ENCODE data around the gene LAMB3.

Gene LAMB3

DNA sequence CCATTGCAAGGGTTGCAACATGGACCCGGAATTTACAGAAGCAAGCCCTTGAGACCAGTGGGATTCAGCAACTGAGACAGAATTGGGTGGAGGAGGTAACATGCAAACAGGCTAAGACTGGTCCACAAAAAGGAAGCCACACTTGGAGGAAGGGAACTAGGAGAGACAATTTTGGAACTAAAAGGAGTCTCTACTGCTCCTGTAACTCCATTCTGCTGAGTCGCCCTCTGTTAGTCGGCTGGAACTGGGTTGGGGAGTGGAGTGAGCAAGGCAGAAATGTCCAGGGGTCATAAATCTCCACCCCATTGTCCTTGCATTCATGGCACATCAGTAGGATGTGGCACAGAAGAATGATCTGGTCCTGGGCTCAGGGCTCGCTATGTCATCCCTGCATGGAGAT is 5.1 kb downstream of the LAMB3 start:
- H3K4me3 ChIP-seq (replicated peaks in 1 of 2; ENCODE audit: low read depth in 2 of 2, low read length in 2 of 2) = no peak overlapping the region
- DNase-seq (ENCODE audit: low read depth in 2 of 2) = no peak
- TF ChIP-seq, protein P1, sequence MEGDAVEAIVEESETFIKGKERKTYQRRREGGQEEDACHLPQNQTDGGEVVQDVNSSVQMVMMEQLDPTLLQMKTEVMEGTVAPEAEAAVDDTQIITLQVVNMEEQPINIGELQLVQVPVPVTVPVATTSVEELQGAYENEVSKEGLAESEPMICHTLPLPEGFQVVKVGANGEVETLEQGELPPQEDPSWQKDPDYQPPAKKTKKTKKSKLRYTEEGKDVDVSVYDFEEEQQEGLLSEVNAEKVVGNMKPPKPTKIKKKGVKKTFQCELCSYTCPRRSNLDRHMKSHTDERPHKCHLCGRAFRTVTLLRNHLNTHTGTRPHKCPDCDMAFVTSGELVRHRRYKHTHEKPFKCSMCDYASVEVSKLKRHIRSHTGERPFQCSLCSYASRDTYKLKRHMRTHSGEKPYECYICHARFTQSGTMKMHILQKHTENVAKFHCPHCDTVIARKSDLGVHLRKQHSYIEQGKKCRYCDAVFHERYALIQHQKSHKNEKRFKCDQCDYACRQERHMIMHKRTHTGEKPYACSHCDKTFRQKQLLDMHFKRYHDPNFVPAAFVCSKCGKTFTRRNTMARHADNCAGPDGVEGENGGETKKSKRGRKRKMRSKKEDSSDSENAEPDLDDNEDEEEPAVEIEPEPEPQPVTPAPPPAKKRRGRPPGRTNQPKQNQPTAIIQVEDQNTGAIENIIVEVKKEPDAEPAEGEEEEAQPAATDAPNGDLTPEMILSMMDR (IDR thresholded peaks at IDR 0.05; ENCODE audit: low read depth, low read length) = no peak

- TF ChIP-seq, protein P1 (IDR thresholded peaks at IDR 0.05; ENCODE audit: low read depth, low read length) = peak; percentile 18
- no peak overlapping the region for H3K4me3 ChIP-seq (replicated peaks in 1 of 2; ENCODE audit: low read depth in 2 of 2, low read length in 2 of 2)
- peak; percentile 34 to 40 for DNase-seq (ENCODE audit: low read depth in 2 of 2)
Measured at GRCh38 chr1:209646558-209646957, 5.7 kb downstream of the LAMB3 start.

DNA sequence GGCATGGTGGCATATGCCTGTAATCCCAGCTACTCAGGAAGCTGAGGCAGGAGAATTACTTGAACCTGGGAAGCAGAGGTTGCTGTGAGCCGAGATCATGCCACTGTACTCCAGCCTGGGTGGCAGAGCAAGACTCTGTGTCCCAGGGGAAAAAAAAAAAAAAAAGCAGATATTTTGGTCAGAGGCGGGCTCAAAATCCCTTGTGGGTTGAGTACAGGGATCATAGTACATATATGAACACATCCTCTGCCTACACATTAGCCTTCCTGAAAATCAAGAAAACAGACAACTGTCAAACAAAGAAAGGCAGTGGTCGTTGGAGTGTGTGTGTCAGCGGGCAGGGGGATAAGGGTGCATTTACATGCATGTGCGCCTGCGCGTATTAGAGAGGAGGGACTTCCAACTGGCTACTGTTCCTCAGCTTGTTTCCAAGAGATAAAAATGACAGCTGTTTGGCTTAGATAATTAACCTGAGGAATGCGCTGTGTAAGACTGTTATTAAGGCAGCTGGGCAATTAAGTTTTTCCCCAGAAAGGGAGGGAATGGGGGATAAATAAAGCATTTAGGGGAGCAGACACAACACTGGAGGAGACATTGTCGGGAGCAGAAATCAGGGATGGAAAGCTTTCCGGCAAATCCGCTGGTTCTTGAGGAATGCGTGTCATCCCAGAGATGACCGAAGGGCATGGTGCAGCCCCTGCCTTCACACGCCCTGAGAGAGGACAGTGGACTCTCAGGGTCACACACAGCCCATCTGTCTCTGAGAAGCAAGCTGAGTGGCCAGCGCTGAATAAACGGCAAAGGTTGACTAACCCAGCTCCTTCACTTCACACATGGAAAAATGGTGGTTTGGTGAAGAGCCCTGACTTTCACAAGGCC is 6.4 kb downstream of the LAMB3 start:
- TF ChIP-seq, protein P1 (IDR thresholded peaks at IDR 0.05; ENCODE audit: low read depth, low read length) = no peak

DNA sequence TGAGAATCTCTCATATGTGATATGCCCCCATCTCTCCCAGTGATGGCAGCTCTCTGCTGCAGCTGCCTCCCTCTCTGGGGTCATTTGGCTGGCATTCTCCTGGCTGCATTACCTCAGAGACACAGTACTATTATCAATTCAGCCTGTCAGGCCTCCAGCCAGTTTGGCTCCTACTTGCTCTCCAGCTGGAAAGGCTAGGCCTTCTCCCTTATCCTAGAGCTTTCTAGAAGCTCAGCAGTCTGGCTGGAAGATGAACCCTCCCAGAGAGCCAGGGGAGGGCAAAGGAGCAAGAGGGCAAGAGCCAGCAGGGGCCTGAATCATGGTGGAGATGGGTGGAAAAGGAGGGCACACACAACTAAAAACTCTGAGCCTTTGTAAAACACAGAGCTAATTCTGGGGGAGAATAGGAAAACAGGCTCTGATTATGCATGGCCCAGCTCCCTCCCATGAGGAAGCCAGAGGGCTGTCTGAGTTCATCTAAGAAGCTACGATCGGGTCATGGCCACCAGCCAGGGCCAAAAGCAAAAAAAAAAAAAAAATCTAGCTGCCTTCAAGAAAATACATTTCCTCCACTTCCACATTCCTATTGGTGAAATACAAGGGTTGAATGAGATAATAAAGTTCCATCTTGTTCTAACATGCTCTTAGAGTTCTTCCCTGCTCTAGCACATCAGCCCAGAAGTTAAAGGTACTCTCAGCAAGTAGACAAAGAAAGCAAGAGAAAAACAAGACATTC is 8.8 kb downstream of the LAMB3 start:
- DNase-seq (ENCODE audit: low read depth in 2 of 2) = peak; percentile 49 to 87
- TF ChIP-seq, protein P1 (IDR thresholded peaks at IDR 0.05; ENCODE audit: low read depth, low read length) = no peak
- no peak overlapping the region for H3K4me3 ChIP-seq (replicated peaks in 1 of 2; ENCODE audit: low read depth in 2 of 2, low read length in 2 of 2)

More for the DNA sequence above, 6.4 kb downstream of the LAMB3 start:
- DNase-seq (ENCODE audit: low read depth in 2 of 2) = peak in 1 of 2 donors; percentile 30
- H3K4me3 ChIP-seq (replicated peaks in 1 of 2; ENCODE audit: low read depth in 2 of 2, low read length in 2 of 2) = no peak overlapping the region

DNA sequence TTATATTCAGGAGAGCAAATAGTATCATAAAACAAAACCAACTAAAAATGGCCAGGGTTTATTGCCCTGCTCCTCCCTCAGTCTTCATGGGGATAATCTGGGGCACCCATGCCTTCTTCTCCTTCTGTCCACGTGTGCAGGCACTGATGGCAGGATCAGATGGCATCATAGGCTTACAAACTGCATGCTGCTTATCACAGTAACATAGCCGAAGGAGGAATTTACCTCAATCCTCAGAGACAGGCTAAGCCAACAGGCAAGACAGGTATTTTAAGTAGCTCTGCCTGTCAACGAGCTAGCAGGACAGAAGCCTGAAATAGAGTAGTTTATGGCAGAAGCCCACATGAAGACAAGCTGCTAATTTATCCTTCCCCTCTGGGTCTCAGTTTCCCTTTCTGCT is 9.4 kb downstream of the LAMB3 start:
- no peak for DNase-seq (ENCODE audit: low read depth in 2 of 2)
- TF ChIP-seq, protein P1 (IDR thresholded peaks at IDR 0.05; ENCODE audit: low read depth, low read length) = no peak

DNA sequence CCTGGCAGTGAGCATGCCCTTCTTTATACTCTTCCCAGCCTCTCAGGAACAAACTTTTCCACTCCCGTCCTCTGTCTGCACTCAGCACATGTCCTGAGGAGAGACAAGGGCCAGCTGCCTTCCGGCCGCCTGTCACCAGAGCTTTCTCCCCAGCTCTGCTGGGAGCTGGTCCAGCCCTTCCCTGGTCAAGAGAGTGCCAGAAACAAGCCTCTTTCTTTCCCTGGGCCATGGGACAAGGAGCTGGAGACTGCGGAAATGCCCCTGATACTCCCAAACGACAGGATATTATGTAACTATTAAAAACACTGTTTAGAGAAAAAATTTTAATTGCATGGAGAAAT is 10.4 kb downstream of the LAMB3 start:
- DNase-seq (ENCODE audit: low read depth in 2 of 2) = peak; percentile 36 to 90
- TF ChIP-seq, protein P1 (IDR thresholded peaks at IDR 0.05; ENCODE audit: low read depth, low read length) = no peak
- no peak overlapping the region for H3K4me3 ChIP-seq (replicated peaks in 1 of 2; ENCODE audit: low read depth in 2 of 2, low read length in 2 of 2)

More for the DNA sequence above, 9.4 kb downstream of the LAMB3 start:
- no peak overlapping the region for H3K4me3 ChIP-seq (replicated peaks in 1 of 2; ENCODE audit: low read depth in 2 of 2, low read length in 2 of 2)
